HG03159 (cell line): ENCODE data around the gene OR51E1.
A peak's percentile ranks its signal among the peaks of the same experiment; 100 is the strongest.

Experiments
- ATAC-seq: cut with Tn5 transposase; IDR thresholded peaks from one replicate; pipeline ENCODE4 v1.9.1; 2021; ENCODE audit warnings: mild to moderate bottlenecking, moderate library complexity; ENCODE audit not compliant: unreplicated experiment

OR51E1 gene

GRCh38 chr11:4647766-4648165, 4.0 kb downstream of the OR51E1 start:
- ATAC-seq = no peak

GRCh38 chr11:4654635-4655369, 11.0 kb downstream of the OR51E1 start:
- ATAC-seq = no peak

GRCh38 chr11:4658629-4659445, 15.1 kb downstream of the OR51E1 start:
- no peak for ATAC-seq

- ATAC-seq = no peak
These were observed 19.1 kb downstream of the OR51E1 start for GRCh38 chr11:4662876-4663275.

- no peak for ATAC-seq
These were observed 20.4 kb downstream of the OR51E1 start for GRCh38 chr11:4664183-4664582.

- ATAC-seq = no peak
These were observed 21.0 kb downstream of the OR51E1 start for GRCh38 chr11:4664786-4665185.

- ATAC-seq = no peak
These were observed 21.6 kb downstream of the OR51E1 start for GRCh38 chr11:4665424-4665823.

- no peak for ATAC-seq
These were observed 28.0 kb downstream of the OR51E1 start for GRCh38 chr11:4671741-4672140.

GRCh38 chr11:4672470-4672869, 28.7 kb downstream of the OR51E1 start:
- no peak for ATAC-seq

- no peak for ATAC-seq
These were observed 30.0 kb downstream of the OR51E1 start for GRCh38 chr11:4673781-4674180.

- no peak for ATAC-seq
These were observed 34.2 kb downstream of the OR51E1 start for GRCh38 chr11:4677948-4678347.

GRCh38 chr11:4680341-4680740, 36.6 kb downstream of the OR51E1 start:
- no peak for ATAC-seq

GRCh38 chr11:4682623-4683419, 39.0 kb downstream of the OR51E1 start:
- ATAC-seq = no peak

GRCh38 chr11:4684631-4685285, 41.0 kb downstream of the OR51E1 start:
- no peak for ATAC-seq

- ATAC-seq = no peak
These were observed 51.7 kb downstream of the OR51E1 start for GRCh38 chr11:4695442-4695841.

GRCh38 chr11:4697585-4697984, 53.8 kb downstream of the OR51E1 start, which contains the start of gene OR51E2:
OR51E2 (minus strand) TSS chr11:4697853; CDS start chr11:4682711, 15,142 bp downstream.
- no peak for ATAC-seq

GRCh38 chr11:4699697-4700435, 56.1 kb downstream of the OR51E1 start:
- ATAC-seq = peak; percentile 77

- no peak for ATAC-seq
These were observed 56.6 kb downstream of the OR51E1 start for GRCh38 chr11:4700436-4700820.

- peak; percentile 67 for ATAC-seq
These were observed 60.4 kb downstream of the OR51E1 start, which contains the start of gene MMP26 for GRCh38 chr11:4704054-4704789. MMP26 (plus strand) TSS chr11:4704784.
